ENCODE measurements around the gene SKP1. TPM values are rescaled to one million over a fixed set of nuclear protein-coding genes. Genes with fewer than 3 reads are reported as not detected.
"Not testable (repeated sequence)": the region's sequence is repeated elsewhere in the genome, so short reads cannot be mapped to it uniquely, and the experiment has no call there.

The SKP1 gene
- total RNA-seq: 204 and 207 TPM in 2 replicates

- intact Hi-C loops (cut with micrococcal nuclease): loop anchor here (1.0 to 2.0 kb wide), 6 partner anchors 50 to 670 kb away; partner anchors contain the start of genes CAMLG, PPP2CA and UBE2B
Observed at GRCh38 chr5:134176511-134177368, at the start of gene SKP1. Gene SKP1 (minus strand): TSS chr5:134176950. CDS start chr5:134174022, 2,928 bp downstream.

- intact Hi-C loops (cut with micrococcal nuclease): loop anchor here (1.0 to 10.0 kb wide), 11 partner anchors 50 to 1174 kb away; partner anchors contain the start of genes CAMLG, CDKN2AIPNL, DDX46 and HSPA4
Observed at GRCh38 chr5:134225780-134226440, 49.2 kb upstream of the SKP1 start, which contains the start of gene PPP2CA. Gene PPP2CA (minus strand): TSS chr5:134226073. CDS start chr5:134225861, 212 bp downstream.

GRCh38 chr5:134224888-134225779 is 48.4 kb upstream of the SKP1 start:
- intact Hi-C loops (cut with micrococcal nuclease): loop anchor here (2.0 to 10.0 kb wide), 4 partner anchors 64 to 1173 kb away; partner anchors contain the start of genes HSPA4, SEC24A and TXNDC15

- intact Hi-C loops (cut with micrococcal nuclease): loop anchor here (2.0 to 10.0 kb wide), 2 partner anchors 65 to 651 kb away; partner anchors contain the start of gene TXNDC15
Observed at GRCh38 chr5:134223406-134224248, 46.9 kb upstream of the SKP1 start.

- intact Hi-C loops (cut with micrococcal nuclease): loop anchor here (10.0 kb wide), 1 partner anchor 653 kb away; the partner anchor contains the start of gene TXNDC15
Observed at GRCh38 chr5:134221690-134222089, 44.9 kb upstream of the SKP1 start.

GRCh38 chr5:134215757-134216156 is 39.0 kb upstream of the SKP1 start:
- intact Hi-C loops (cut with micrococcal nuclease): no loop called here

- intact Hi-C loops (cut with micrococcal nuclease): not testable (repeated sequence)
Observed at GRCh38 chr5:134211263-134212031, 34.7 kb upstream of the SKP1 start.

GRCh38 chr5:134209477-134210245 is 32.9 kb upstream of the SKP1 start:
- intact Hi-C loops (cut with micrococcal nuclease): no loop called here

GRCh38 chr5:134207696-134208095 is 30.9 kb upstream of the SKP1 start:
- intact Hi-C loops (cut with micrococcal nuclease): no loop called here

GRCh38 chr5:134206627-134207160 is 29.9 kb upstream of the SKP1 start:
- intact Hi-C loops (cut with micrococcal nuclease): no loop called here

GRCh38 chr5:134204575-134204974 is 27.8 kb upstream of the SKP1 start:
- intact Hi-C loops (cut with micrococcal nuclease): no loop called here

- intact Hi-C loops (cut with micrococcal nuclease): no loop called here
Observed at GRCh38 chr5:134203630-134204029, 26.9 kb upstream of the SKP1 start.

GRCh38 chr5:134195666-134196065 is 18.9 kb upstream of the SKP1 start:
- intact Hi-C loops (cut with micrococcal nuclease): no loop called here

GRCh38 chr5:134189031-134189430 is 12.3 kb upstream of the SKP1 start:
- intact Hi-C loops (cut with micrococcal nuclease): no loop called here

- intact Hi-C loops (cut with micrococcal nuclease): no loop called here
Observed at GRCh38 chr5:134188092-134188491, 11.3 kb upstream of the SKP1 start.

GRCh38 chr5:134184155-134185135 is 7.7 kb upstream of the SKP1 start:
- intact Hi-C loops (cut with micrococcal nuclease): loop anchor here (2.0 kb wide), 1 partner anchor 402 kb away; no protein-coding TSS in a partner anchor

- intact Hi-C loops (cut with micrococcal nuclease): no loop called here
Observed at GRCh38 chr5:134183481-134183880, 6.7 kb upstream of the SKP1 start.

Data from T-helper 2 cell treated with Interferon-gamma antibody and Interleukin-4, amounts not matched to agents 100 ng/mL and 5 ng/mL, for 36 hours (primary cell).